Spleen (tissue), 7 donors: ENCODE data around the gene TNFSF9.
"Not testable (repeated sequence)": the region's sequence is repeated elsewhere in the genome, so short reads cannot be mapped to it uniquely, and the experiment has no call there.

ENCODE experiments used
- POLR2A ChIP-seq, 3 donors: fragments of 450-650 bp; IDR thresholded peaks; one replicate each; pipeline ENCODE4 v1.5.1; 2017; ENCODE audit warnings: antibody characterized with exemption in 3 of 3, mild to moderate bottlenecking in 1 of 3
- TF ChIP-seq, protein P1 (sequence below), 11 experiments: fragments of 200-600 bp in 7 of 11; fragments of 450-650 bp in 4 of 11; sonication (generic) in 4 of 11; IDR thresholded peaks in 8 of 11; conservative IDR thresholded peaks in 3 of 11; 1 replicate in 7 of 11; 2 replicates in 4 of 11; pipeline versions ENCODE4 v1.4.0 to v1.8.0; 2016 to 2021; ENCODE audit warnings: antibody characterized with exemption in 11 of 11, inconsistent platforms in 4 of 11, mild to moderate bottlenecking in 1 of 11
- donor health status: DM: no; HTN: no; CAD: no; lungs with moderate emphysema.
- donor health status: DM: no; HTN: no; CAD: no.
- donor health status: DM: no; HTN: no; CAD: no.

DNA sequence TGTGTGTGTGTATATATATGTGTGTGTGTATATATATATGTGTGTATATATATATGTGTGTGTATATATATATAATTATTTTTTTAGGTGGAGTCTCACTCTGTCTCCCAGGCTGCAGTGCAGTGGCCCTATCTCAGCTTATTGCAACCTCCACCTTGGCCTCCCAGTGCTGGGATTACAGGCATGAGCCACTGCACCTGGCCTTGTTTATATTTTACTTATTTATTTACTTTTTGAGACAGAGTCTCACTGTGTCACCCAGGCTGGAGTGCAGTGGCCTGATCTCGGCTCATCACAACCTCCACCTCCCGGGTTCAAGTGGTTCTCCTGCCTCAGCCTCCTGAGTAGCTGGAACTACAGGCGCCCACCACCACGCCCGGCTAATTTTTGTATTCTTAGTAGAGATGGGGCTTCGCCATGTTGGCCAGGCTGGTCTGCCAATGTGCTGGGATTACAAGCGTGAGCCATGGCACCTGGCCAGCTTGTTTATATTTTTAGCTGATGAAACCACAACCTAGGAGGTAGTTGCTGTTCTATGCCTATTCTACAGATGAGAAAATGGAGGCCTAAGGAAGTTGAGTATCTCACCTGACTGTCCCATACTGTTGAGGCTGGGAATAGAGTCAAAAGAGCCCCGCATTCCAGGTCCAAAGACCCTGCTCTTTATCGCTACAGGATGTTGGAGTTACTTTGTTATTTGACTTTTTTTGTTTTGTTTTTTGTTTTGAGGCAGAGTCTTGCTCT lies 22.6 kb upstream of the TNFSF9 start:
- TF ChIP-seq, protein P1, sequence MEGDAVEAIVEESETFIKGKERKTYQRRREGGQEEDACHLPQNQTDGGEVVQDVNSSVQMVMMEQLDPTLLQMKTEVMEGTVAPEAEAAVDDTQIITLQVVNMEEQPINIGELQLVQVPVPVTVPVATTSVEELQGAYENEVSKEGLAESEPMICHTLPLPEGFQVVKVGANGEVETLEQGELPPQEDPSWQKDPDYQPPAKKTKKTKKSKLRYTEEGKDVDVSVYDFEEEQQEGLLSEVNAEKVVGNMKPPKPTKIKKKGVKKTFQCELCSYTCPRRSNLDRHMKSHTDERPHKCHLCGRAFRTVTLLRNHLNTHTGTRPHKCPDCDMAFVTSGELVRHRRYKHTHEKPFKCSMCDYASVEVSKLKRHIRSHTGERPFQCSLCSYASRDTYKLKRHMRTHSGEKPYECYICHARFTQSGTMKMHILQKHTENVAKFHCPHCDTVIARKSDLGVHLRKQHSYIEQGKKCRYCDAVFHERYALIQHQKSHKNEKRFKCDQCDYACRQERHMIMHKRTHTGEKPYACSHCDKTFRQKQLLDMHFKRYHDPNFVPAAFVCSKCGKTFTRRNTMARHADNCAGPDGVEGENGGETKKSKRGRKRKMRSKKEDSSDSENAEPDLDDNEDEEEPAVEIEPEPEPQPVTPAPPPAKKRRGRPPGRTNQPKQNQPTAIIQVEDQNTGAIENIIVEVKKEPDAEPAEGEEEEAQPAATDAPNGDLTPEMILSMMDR (IDR thresholded peaks at IDR 0.05 in 8 of 11, conservative IDR thresholded peaks at IDR 0.05 in 3 of 11), result not testable (repeated sequence)
- not testable (repeated sequence) for TF ChIP-seq POLR2A (IDR thresholded peaks at IDR 0.05)
